ENCODE data around the gene SLC2A9. TPM values are rescaled to one million over a fixed set of nuclear protein-coding genes. Genes with fewer than 3 reads are reported as not detected.
"Not testable (repeated sequence)": the region's sequence is repeated elsewhere in the genome, so short reads cannot be mapped to it uniquely, and the experiment has no call there.

The SLC2A9 gene
- total RNA-seq, 1 donor from 2014 or later, result 21.5 TPM

DNA sequence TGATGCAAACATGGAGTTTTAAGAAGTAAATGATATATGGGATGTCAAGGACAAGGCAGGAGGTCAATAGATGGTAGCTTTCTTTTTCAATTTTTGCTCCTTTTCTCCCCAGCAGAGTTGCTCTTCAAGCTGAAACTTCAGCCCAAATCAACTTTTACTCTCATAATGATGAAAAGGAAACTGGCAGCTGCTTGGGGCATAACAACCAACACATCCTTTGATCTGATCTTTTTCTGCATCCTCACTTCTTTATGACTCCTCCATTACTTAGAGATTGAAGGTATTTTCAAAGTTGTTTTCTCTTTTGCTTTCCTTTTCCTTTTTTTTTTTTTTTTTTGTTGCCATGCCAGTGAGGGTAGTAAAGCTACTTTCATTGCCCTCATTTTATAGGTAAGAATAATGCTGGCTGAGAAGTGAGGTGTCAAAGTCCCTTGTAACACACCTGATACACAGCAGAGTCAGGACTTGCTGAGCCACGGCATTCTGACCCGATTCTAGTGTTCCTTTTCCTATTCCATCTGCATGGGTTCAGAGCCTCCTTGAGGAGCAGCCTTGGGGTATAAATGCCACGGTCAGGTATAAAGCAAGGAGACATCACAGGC is 26.9 kb downstream of the SLC2A9 start:
- ATAC-seq, result no peak

DNA sequence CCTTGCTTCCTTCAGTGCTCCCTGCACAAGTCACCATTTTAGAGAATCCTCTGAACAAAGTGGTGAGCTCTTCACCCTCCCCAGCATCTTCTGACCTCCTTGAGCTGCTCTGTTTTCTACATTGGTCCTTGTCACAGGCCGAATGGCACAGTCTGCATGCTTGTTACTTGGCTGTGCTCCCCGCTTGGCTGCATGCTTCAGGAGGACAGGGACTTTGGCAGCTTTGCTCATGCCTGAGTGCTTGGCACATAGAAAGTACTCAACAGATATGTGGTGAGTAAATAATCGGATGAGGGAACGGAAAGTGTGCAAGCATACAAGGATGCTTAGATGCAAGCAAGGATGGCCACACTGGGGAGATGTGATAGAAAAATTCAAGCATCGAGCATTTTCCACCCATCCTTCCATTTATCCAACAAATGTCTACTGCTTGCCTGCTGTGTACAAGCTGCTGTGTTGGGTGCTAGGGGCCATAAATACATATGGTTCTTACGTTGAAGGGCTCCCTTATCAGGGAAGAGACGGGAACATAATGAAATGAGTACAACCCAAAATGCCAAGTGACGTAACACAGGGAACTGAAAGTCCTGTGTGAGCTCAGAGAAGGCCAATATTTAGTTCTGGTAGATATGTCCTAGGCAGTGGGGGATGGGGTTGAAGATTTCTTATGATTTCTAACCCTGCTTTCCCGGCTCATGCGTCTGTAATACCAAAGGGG is 31.2 kb downstream of the SLC2A9 start:
- no peak for ATAC-seq

DNA sequence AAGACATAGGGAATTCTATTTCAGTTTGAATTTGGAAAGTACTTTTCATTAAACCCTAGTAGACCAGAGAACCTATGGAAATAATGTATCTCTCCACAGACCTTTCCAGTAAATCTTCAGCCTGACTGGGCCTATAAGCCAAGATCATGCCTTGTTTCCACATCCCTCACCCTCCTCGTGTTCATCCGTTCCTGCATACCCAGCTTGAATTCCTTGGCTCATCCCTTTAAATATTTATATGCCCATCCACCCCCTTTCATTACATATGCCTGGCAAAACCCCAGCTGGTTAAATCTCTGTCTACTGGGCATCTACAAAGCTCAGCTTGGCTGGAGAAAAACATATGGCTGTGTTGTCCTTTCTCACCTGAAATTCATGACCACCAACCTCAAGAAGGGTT is 32.4 kb downstream of the SLC2A9 start:
- no peak for ATAC-seq

DNA sequence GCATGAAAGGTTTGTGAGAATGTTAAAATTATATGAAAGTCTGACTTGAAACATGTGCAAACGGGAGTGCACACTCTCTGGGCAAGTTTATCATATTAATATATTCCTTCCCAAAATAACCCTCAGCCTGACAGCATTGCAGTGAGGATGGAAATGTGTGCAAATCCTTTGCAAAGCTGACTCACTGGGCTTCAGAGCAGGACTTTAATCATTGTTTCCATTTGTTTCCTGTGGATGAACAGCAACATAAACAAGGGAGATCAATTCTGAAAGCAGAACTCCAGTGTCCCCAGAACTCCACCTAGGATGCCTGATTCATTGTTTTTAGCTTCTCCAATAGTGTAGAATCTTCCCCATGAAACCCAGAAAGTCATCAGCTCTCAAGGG is 32.9 kb downstream of the SLC2A9 start:
- no peak for ATAC-seq

DNA sequence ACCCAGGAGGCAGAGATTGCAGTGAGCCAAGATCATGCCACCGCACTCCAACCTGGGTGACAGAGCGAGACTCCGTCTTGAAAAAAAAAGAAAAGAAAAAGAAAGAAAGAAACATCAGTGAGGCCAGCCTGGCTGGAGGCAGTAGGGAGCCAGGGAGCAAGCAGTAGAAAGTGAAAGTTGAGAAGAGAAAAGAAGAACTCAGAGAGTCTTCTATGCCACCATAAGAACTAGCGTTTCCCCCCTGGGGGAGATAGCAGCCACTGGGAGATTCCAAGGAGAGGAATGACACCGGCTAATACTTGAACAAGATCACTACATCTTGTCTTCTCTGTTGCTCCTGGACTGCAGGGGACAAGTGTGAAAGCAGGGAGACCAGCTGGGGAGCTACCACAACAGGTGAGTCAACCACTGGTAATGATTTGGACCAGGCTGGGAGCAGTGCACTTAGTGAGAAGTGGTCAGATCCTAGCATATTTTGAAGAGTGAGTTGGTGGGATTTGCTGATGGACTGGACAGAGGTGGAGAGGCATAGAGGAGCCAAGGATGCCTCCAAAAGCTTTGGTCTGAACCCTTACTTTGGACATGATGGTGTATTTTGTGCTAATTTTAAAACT is 33.4 kb downstream of the SLC2A9 start:
- ATAC-seq, result no peak

DNA sequence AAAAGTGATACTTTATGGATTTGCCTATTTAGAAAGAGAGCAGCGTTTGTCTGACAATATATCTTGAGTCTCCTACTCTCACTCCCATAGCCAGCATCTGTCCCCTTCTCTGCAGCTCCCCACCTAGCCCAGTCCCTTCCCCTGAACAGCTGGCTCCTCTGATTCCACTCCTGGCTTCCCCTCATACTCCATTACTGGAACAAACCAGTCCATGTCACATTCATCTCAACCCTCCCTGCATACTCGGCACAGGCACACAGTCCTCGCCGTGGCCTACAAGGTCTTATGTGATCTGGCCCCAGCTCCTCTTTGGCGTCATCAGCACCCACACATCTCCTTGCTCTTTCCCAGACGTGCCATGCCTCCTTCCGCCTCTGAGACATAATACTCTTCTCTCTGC is 36.7 kb downstream of the SLC2A9 start:
- ATAC-seq, result no peak

DNA sequence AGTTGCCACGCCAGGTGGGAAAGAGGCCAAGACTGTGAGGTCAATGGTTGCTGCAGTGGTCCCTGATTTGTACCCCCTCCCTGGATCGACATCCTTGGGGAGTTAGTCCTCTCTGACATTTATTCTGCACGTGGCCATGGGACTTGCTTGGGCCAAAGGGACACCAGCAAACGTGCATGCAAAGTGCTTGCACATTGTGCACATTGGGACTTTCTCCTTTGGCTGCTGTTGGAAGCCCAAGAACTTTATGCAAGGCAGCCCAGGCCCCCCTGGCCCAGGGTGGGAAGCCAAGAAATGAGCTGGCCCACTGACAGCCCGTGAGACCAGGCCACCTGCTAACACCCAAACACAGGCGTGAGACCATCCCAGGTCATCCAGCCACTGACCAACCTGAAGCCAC is 38.1 kb downstream of the SLC2A9 start:
- ATAC-seq, result no peak

DNA sequence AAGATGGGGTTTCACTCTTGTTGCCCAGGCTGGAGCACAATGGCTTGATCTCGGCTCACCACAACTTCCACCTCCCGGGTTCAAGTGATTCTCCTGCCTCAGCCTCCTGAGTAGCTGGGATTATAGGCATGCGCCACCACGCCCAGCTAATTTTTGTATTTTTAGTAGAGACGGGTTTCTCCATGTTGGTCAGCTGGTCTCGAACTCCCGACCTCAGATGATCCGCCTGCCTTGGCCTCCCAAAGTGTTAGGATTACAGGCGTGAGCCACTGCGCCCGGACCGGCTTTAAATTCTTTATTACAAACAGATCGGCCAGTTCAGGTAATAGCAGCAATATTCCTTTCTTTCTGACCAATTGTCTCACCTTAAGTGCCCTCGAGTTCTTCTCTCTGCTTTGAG is 39.4 kb downstream of the SLC2A9 start:
- not testable (repeated sequence) for ATAC-seq

DNA sequence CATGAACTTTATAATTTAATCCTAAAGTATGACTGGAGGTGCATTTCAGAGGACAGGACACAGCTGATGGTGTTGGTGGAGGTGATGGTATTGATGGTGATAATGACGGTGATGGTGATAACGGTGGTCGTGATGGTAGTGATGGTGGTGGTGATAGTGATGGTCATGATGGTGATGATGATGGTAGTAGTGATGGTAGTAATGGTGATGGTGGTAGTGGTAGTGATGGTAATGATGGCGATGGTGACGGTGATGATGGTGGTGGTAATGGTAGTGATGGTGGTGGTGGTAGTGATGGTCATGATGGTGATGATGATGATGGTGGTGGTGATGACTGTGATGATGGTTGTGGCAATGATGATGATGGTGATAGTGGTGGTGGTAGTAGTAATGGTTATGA is 40.4 kb downstream of the SLC2A9 start:
- ATAC-seq, result no peak

DNA sequence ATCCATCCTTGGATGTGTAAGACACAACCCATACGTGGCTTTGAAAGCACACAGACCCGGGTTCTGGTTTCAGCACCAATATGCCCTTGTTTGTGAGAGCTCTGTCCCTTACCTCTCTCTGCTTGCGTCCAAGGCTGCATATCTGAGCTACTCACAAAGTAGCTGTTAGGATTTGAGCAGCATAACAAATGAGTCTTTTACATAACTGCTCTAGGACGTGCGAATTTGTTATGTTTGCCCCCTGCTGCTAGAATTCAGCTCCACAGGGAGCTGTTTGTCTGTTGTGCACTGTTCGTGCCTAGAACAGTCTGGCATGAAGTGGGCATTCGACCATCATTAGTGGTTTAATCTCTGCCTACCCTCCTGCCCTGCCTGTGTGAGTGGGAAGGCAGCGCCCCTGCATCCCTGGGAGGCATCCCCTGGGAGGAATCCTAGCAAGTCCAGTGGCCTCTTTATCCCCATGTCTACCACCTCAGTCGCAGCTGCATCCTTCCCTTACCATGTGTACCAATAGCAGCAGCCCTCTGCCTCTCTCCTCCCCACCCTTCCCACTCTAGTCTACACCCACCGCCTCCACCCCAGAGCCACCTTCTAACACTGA is 42.1 kb downstream of the SLC2A9 start:
- no peak for ATAC-seq

DNA sequence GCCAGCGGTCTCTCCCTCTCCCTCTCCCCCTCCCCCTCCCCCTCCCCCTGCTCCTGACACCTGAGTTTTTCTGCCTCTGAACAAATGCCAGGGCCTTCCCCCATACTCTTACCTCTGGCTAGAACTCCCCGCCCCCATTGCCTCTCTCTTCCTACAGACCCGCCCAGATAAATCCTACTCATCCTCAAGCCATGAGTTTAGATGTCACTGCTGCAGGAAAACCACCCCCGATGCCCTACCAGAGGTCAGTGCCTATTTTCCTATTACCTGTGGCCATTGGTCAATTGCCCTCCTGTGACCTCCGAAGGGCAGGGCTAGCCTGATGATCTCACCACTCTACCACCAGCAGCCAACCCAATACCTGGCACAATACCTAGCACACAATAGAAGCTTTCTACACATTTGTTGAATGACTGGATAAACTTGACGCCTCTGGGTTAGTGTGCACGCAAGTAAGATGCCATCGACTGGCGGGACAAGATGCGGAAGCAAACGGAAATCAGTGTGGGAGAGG is 43.7 kb downstream of the SLC2A9 start:
- ATAC-seq, result no peak

DNA sequence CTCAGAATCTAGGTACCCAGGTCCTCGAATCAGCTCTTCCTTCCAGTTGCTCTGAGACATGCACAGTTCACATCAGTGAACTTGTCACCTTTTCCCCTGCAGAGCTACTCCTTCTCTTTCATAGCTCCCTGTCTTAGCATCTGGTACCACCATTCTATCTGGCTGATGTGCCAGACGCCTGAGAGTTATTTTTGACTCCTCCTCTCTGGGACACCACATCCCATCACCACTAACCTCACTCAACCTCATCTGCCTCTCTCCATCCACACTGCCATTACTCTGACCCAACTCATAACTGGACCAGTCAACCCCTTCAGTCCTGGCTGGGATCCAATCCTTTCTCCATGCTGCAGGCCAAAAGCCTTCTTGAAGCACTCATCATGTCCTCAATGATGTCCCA is 44.5 kb downstream of the SLC2A9 start:
- ATAC-seq, result no peak

DNA sequence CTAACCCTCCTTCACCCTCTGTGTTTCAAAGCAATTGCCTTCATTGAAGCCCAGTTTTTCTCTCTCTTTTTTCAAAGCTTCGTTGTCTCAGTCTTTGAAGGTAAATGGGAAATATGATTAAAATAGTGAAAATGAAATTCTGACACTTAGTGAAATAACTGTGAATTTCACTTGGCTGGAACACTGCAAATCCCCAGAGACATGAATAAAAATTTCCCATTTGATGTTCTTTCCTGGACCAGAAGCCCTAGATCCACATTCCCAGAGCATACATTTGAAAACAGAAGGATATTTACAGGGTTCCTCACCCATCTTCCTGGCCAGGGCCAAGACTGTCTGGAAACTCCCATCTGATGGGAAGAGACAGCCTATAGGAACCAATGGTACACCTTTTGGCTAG is 45.0 kb downstream of the SLC2A9 start:
- ATAC-seq, result no peak

DNA sequence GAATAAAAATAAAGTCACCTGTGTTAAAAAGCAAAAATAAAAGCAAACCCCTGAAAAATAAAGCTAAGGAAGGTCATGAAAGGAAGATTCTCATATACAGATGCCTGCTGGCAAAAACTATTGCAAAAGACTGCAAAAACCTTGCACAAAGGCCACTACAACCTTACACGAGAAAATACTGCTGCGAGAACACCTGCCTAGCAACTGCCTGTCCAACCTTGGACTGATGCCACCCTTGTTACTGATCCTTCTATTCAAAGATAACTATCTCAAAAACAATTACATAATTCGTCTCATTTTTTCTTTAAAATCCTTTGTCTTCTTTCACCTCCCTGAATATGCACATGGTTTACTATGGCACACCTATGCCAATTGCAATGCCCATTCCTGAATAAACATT is 49.6 kb downstream of the SLC2A9 start:
- ATAC-seq, result no peak

DNA sequence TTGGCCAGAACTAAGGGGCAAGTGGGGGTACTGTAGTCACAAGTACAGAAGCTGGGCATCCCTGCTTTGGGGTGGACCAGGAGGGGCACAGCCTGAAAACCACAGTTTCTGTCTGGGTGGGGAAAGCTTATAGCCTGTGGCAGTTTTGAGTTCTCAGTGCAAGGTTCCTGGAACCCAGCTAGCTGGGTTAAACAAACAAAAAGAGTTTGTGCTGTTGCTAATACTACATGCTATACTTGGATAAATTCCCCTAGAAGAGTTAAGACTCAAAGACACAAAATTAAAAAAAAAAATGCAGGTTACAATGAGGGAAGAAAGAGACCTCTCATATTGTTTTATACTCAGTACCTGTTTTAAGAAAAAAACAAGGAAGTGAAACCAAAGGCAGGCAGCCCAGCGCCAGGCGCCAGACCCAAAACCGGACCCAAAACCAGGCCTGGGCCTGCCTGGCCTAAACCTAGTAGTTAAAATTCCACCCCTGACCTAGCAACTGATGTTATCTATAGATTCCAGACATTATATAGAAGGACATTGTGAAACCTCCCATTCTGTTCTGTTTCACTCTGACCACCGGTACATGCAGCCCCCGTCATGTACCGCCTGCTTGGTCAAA is 50.8 kb downstream of the SLC2A9 start:
- no peak for ATAC-seq

DNA sequence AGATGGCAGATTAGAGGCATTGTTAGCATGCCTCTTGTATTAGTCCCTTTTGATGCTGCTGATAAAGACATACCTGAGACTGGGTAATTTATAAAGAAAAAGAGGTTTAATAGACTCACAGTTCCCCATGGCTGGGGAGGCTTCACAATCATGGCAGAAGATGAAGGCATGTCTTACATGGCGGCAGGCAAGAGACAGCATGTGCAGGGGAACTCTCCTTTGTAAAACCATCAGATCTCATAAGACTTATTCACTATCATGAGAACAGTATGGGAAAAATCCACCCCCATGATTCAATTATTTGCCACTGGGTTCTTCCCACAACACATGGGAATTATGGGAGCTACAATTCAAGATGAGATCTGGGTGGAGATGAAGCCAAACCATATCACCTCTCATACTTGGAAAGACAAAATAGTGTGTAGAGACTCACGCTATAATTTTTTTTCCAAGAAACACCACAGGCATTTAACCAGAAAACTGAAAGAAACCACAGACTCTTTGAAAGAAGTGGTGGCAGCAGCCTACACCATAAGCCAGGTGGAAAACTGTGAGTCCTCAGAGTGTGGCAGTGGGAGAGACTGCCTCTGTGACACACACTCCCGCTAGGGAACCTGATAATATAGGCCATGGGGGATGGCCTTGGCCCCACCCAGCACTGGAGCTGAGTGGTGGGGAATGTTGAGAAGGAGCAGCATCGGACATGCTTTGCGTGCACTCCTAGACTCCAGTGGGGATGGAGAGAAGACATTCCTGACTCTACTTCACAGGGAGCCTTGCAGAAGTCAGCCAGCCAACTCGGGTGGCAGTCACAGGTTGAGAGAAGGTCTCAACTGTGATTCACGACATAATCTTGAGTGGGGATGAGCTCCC is 51.5 kb downstream of the SLC2A9 start:
- ATAC-seq, result no peak

DNA sequence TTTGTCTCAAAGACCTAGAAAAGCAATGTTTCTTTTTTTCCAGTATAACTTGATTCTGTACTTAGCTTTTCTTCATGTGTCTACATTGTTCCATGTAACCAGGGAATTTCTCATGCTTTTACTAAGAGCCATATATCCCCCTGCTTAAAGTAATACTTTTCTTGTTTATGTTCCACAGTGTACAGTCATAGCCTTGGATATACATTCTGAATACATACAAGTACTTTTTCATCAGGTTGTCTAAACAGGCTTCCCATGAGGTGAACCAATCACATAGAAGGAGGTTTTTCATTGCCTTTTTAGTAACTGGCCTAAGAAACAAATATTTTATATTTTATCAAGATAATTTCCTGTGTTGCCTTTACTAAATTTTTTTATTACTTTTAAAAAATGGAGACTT is 52.8 kb downstream of the SLC2A9 start:
- no peak for ATAC-seq

DNA sequence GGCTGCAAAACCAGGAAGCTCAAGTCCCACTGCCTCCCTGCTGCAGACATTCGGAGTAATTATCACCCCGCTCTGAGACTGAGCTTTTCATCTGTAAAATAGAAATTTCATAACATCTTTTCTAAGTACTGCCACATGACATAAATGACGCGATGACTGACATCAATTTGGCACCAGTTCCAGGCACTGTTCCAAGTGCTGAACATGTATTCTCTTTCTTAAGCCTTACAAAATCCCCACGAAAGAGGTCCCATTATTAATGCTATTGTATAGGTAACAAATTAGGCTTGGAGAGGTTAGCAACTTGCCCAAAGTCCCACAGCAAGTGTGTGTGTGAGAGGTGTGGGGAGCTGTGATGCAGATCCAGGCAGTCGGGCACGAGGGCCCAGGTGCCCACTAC is 56.4 kb downstream of the SLC2A9 start:
- ATAC-seq, result peak; percentile 35

DNA sequence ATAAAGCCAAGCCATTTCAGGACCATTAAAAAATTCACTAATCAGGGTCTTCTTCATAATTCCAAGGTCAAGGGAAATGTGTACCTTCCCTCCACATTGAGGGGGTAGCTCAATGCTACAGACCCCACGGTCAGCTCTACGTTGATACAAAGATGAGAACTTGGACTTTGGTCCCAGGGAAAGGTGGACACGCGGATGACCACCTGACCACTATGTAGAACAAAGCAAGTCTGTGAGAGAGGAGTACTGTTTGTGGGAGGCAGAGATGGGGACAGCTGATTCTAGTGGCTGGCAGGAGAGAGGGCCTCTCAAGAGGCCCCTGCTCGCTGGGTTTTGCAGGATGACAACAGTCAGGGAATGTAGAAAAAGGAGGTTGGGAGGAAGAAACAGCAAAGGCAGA is 58.0 kb downstream of the SLC2A9 start:
- ATAC-seq, result no peak

DNA sequence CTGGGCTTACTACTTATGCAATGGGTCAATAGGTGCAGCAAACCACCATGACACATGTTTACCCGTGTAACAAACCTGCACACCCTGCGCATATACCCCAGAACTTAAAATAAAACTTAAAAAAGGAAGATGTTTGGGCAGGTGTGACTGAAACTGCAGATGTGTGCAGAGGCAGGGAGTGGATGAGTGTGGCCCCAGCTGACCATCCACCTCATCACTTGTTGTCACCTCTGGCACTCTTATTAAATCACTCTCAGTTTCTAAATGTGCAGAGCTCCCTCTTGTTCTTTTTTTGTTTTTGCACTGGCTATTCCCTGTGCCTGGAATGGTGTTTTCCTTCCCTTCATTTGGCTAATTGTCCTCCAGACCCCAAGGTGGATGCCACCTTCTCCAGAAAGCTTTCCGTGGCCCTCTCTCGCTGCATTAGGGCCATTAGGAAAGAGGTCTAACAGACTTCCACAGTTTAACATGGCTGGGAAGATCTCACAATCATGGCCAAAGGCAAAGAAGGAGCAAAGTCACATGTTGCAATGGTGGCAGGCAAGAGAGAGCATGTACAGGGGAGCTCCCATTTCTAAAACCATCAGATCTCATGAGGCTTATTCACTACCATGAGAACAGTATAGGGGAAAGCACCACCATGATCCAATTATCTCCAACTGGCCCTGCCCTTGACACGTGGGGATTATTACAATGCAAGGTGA is 58.5 kb downstream of the SLC2A9 start:
- peak; percentile 48 for ATAC-seq

DNA sequence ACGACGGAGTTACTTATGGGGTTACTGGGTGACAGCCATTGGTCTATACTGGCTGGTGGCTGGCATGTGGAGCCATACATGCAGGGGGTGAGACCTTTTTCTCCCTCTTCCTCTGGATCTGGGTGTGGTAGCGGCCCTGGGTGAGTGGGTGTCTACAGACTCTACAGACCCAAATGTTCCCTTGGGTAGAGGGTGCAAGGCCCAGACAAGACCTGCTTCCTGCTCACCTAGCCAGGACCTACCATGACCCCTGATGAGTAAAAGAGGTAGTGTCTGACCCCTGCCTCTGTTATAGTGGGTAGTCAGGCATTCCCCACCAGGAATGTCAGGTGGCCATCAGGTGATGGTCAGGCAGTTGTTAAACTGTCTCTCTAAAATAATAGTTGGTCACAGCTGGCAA is 66.8 kb downstream of the SLC2A9 start:
- no peak for ATAC-seq

DNA sequence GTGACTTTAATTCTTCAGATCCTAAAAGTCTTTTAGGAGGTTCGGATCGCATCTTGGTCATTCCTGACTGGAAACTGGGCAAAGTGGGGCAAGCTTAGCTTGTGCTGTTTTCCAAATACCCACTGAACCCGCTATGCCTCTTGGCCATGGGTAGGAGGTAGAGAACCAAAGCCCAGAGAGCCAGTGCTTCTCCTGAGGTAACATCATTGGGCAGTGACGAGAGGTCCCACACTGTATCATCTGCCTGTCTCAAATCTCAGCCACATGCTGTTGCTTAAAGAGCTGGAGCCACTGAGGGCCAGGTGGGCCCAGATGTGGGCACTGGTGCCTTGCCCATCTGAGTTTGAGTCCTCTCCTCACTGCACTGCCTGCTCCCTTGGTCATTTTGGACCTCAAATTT is 68.2 kb downstream of the SLC2A9 start:
- ATAC-seq, result no peak

Measured in esophagus mucosa (tissue), 1 donor.